IMR-90 (cell line): ENCODE results near the gene SYCE3. TPM values are rescaled to one million over a fixed set of nuclear protein-coding genes. Genes with fewer than 3 reads are reported as not detected.

Experiments
- ATAC-seq: fragments of 200-7000 bp; cut with Tn5 transposase; 2 replicates; pipeline ENCODE4 v1.9.1; 2020; ENCODE audit warnings: low read depth, mild to moderate bottlenecking, moderate library complexity
- BruUV-seq: library from RNA; stranded (reverse); fragments of 400-500 nt; replicated peaks from 2 replicates; lab custom pipeline; 2021; lab: Mats Ljungman, UMichigan
- CTCF ChIA-PET: fragments of 300-600 bp; formaldehyde crosslinking; extraction: SDS; loops from one replicate; lab custom pipeline; 2021; ENCODE audit warnings: antibody characterized with exemption; lab: Yijun Ruan, JAX
- POLR2A ChIA-PET: fragments of 300-600 bp; sonication (Branson Sonifier 250); formaldehyde crosslinking; loops from one replicate; lab custom pipeline; 2022; ENCODE audit warnings: antibody characterized with exemption; ENCODE audit not compliant: unreplicated experiment; lab: Charles Lee
- DNase-seq: peaks from one replicate; pipeline ENCODE4 v3.0.0; 2013
- H2AFZ ChIP-seq: replicated peaks from 2 replicates; pipeline ENCODE3; 2013; ENCODE audit warnings: low read length, mild to moderate bottlenecking; ENCODE audit not compliant: poor library complexity
- H2AK5ac ChIP-seq: 2 replicates; pipeline ENCODE4 v1.6.1; 2013; ENCODE audit warnings: low read depth, low read length, inconsistent platforms
- H2AK9ac ChIP-seq: replicated peaks from 2 replicates; pipeline ENCODE3; 2013; ENCODE audit warnings: mild to moderate bottlenecking, low read depth, low read length, moderate library complexity; ENCODE audit not compliant: poor library complexity
- H2BK120ac ChIP-seq: 2 replicates; pipeline ENCODE4 v1.6.1; 2013; ENCODE audit warnings: low read depth, low read length, inconsistent platforms
- H2BK15ac ChIP-seq: 3 replicates; pipeline ENCODE4 v1.6.1; 2013; ENCODE audit warnings: low read depth, low read length, inconsistent platforms
- H2BK20ac ChIP-seq: 2 replicates; pipeline ENCODE4 v1.6.1; 2013; ENCODE audit warnings: low read depth, mild to moderate bottlenecking, inconsistent platforms, low read length, moderate library complexity
- H2BK5ac ChIP-seq: 2 replicates; pipeline ENCODE4 v1.6.1; 2013; ENCODE audit warnings: mild to moderate bottlenecking, low read depth, low read length, inconsistent platforms; ENCODE audit not compliant: poor library complexity, severe bottlenecking
- H3K14ac ChIP-seq: replicated peaks from 2 replicates; pipeline ENCODE4 v1.6.1; 2013; ENCODE audit warnings: low read depth, low read length, inconsistent platforms
- H3K18ac ChIP-seq: 2 replicates; pipeline ENCODE4 v1.6.1; 2013; ENCODE audit warnings: low read depth, low read length, control low read depth
- H3K23ac ChIP-seq: 2 replicates; pipeline ENCODE4 v1.6.1; 2013; ENCODE audit warnings: low read depth, low read length, inconsistent platforms
- H3K27ac ChIP-seq: 2 replicates; pipeline ENCODE4 v1.5.1; 2013; ENCODE audit warnings: mild to moderate bottlenecking, control low read depth, low read length; ENCODE audit not compliant: insufficient read depth
- H3K27me3 ChIP-seq: 2 replicates; pipeline ENCODE4 v1.6.1; 2013; ENCODE audit warnings: low read length; ENCODE audit not compliant: control insufficient read depth, insufficient read depth
- H3K36me3 ChIP-seq: 2 replicates; pipeline ENCODE4 v1.6.1; 2013; ENCODE audit warnings: low read length, mixed read lengths; ENCODE audit not compliant: control insufficient read depth, insufficient read depth
- H3K4ac ChIP-seq: 2 replicates; pipeline ENCODE4 v1.6.1; 2013; ENCODE audit warnings: low read depth, low read length, inconsistent platforms
- H3K4me1 ChIP-seq: 2 replicates; pipeline ENCODE4 v1.6.1; 2013; ENCODE audit warnings: low read length, mixed read lengths; ENCODE audit not compliant: control insufficient read depth, insufficient read depth
- H3K4me2 ChIP-seq: 2 replicates; pipeline ENCODE4 v1.6.1; 2013; ENCODE audit warnings: low read depth, mild to moderate bottlenecking, control low read depth, low read length, moderate library complexity
- H3K4me3 ChIP-seq: 2 replicates; pipeline ENCODE4 v1.5.1; 2013; ENCODE audit warnings: low read depth, mild to moderate bottlenecking, control low read depth, low read length, moderate library complexity; ENCODE audit not compliant: insufficient read depth
- H3K56ac ChIP-seq: 2 replicates; pipeline ENCODE4 v1.6.1; 2013; ENCODE audit warnings: low read length, inconsistent platforms; ENCODE audit not compliant: insufficient read depth; ENCODE audit errors: extremely low read depth
- H3K79me1 ChIP-seq, 2 experiments: 2 replicates each; pipeline ENCODE4 v1.6.1; 2013; ENCODE audit warnings: low read length in 2 of 2, inconsistent platforms in 1 of 2, low read depth in 1 of 2
- H3K9ac ChIP-seq: 2 replicates; pipeline ENCODE4 v1.6.1; 2013; ENCODE audit warnings: low read depth, low read length, control low read depth
- H3K9me1 ChIP-seq: 2 replicates; pipeline ENCODE4 v1.6.1; 2013; ENCODE audit warnings: low read length, inconsistent platforms; ENCODE audit not compliant: insufficient read depth
- H3K9me3 ChIP-seq: 2 replicates; pipeline ENCODE4 v1.6.1; 2013; ENCODE audit warnings: low read length; ENCODE audit not compliant: control insufficient read depth, insufficient read depth
- H4K20me1 ChIP-seq: 2 replicates; pipeline ENCODE4 v1.6.1; 2013; ENCODE audit warnings: low read length, inconsistent platforms; ENCODE audit not compliant: insufficient read depth
- H4K5ac ChIP-seq: 2 replicates; pipeline ENCODE4 v1.6.1; 2013; ENCODE audit warnings: mild to moderate bottlenecking, low read depth, low read length, control low read depth
- H4K8ac ChIP-seq, 2 experiments: 2 replicates each; pipeline ENCODE4 v1.6.1; 2013; ENCODE audit warnings: low read depth in 2 of 2, low read length in 2 of 2, control low read depth in 1 of 2, inconsistent platforms in 1 of 2
- H4K91ac ChIP-seq: 2 replicates; pipeline ENCODE4 v1.6.1; 2013; ENCODE audit warnings: low read depth, low read length, inconsistent platforms; ENCODE audit not compliant: insufficient read depth
- BHLHE40 ChIP-seq: fragments of 150-350 bp; IDR thresholded peaks from 2 replicates; pipeline ENCODE4 v1.6.1; 2016; ENCODE audit warnings: mild to moderate bottlenecking, low read depth, low read length
- CEBPB ChIP-seq: IDR thresholded peaks from 2 replicates; pipeline ENCODE4 v1.6.1; 2012; ENCODE audit warnings: low read depth, low read length, improper control_type of control experiment
- CHD1 ChIP-seq: IDR thresholded peaks from 2 replicates; pipeline ENCODE4 v1.6.1; 2012; ENCODE audit warnings: low read depth, low read length, improper control_type of control experiment
- CTCF ChIP-seq: conservative IDR thresholded peaks from 2 replicates; pipeline ENCODE4 v1.5.1; 2012; ENCODE audit warnings: mild to moderate bottlenecking, low read depth, low read length, improper control_type of control experiment
- ELK1 ChIP-seq: fragments of 150-350 bp; IDR thresholded peaks from 2 replicates; pipeline ENCODE4 v1.6.1; 2016; ENCODE audit warnings: low read depth, mild to moderate bottlenecking, low read length, moderate library complexity, borderline replicate concordance
- FOS ChIP-seq: fragments of 150-350 bp; IDR thresholded peaks from 2 replicates; pipeline ENCODE4 v1.6.1; 2016; ENCODE audit warnings: low read depth, low read length
- MAFK ChIP-seq: IDR thresholded peaks from 2 replicates; pipeline ENCODE4 v1.6.1; 2012; ENCODE audit warnings: low read depth, low read length, improper control_type of control experiment
- MAZ ChIP-seq: IDR thresholded peaks from 2 replicates; pipeline ENCODE4 v1.6.1; 2012; ENCODE audit warnings: low read depth, mild to moderate bottlenecking, low read length, improper control_type of control experiment, moderate library complexity, borderline replicate concordance
- MXI1 ChIP-seq: IDR thresholded peaks from 2 replicates; pipeline ENCODE4 v1.6.1; 2012; ENCODE audit warnings: low read depth, mild to moderate bottlenecking, low read length, moderate library complexity, borderline replicate concordance
- POLR2A ChIP-seq: IDR thresholded peaks from 2 replicates; pipeline ENCODE4 v1.6.1; 2012; ENCODE audit warnings: mild to moderate bottlenecking, low read depth, low read length
- RAD21 ChIP-seq: IDR thresholded peaks from 2 replicates; pipeline ENCODE4 v1.6.1; 2012; ENCODE audit warnings: low read length, improper control_type of control experiment
- RFX5 ChIP-seq: IDR thresholded peaks from 2 replicates; pipeline ENCODE4 v1.8.0; 2012; ENCODE audit warnings: low read depth, mild to moderate bottlenecking, low read length, moderate library complexity
- SMC3 ChIP-seq: fragments of 150-350 bp; IDR thresholded peaks from 2 replicates; pipeline ENCODE4 v1.6.1; 2016; ENCODE audit warnings: low read depth, mild to moderate bottlenecking, antibody characterized with exemption, low read length, moderate library complexity
- USF2 ChIP-seq: fragments of 150-350 bp; IDR thresholded peaks from 2 replicates; pipeline ENCODE4 v1.6.1; 2017; ENCODE audit warnings: mild to moderate bottlenecking, antibody characterized with exemption, low read length, low read depth
- WGBS, 2 experiments: methylation state at CpG; one replicate each; pipeline versions ENCODE4 v1.1.5 to v1.1.7; 2013; ENCODE audit warnings: missing lambda C conversion rate in 2 of 2; ENCODE audit not compliant: insufficient read length in 1 of 2; ENCODE audit errors: extremely low coverage in 2 of 2; 5-methylcytosine and 5-hydroxymethylcytosine counted together
- dilution Hi-C: fragments of 300-500 bp; cut with HindIII; formaldehyde crosslinking; loops from one replicate; pipeline ENCODE4 v1.14.3; 2018; ENCODE audit warnings: low sequenced_read_pairs; ENCODE audit not compliant: unreplicated experiment
- in situ Hi-C: fragments of 300-500 bp; cut with MboI; formaldehyde crosslinking; loops from 3 replicates; pipeline ENCODE4 v1.14.3; 2019; ENCODE audit warnings: low sequenced_read_pairs, inconsistent platforms, mixed read lengths
- intact Hi-C: fragments of 100-400 bp; cut with micrococcal nuclease; formaldehyde crosslinking; loops from 2 replicates; pipeline ENCODE4 v1.10.0; 2022
- polyA plus RNA-seq, 3 experiments: library from polyadenylated mRNA; depleted of rRNA; stranded (reverse); fragments of >200 nt; gene quantifications; 2 replicates each; pipeline ENCODE4 v1.2.3, GENCODE V29; 2012; ENCODE audit warnings: low replicate concordance in 1 of 3
- total RNA-seq: library from RNA; depleted of rRNA; stranded (reverse); fragments of >200 nt; gene quantifications from 2 replicates; pipeline ENCODE4 v1.2.3, GENCODE V29; 2012

SYCE3 gene
- total and polyA plus RNA-seq, 2 of the 4 experiments (the other 2 are of a cell fraction) = not detected

GRCh38 chr22:50537765-50538164 is 25.0 kb downstream of the SYCE3 start:
- Histone ChIP-seq H2BK120ac (peak overlapping the region; percentile 59), H3K18ac (no peak overlapping the region), H3K36me3 (no peaks in the 10 kb centered on the region), H3K9me3 (no peaks in the 10 kb centered on the region), H2AFZ (no peak overlapping the region), H3K4me2 (no peak overlapping the region), H2BK5ac (no peak overlapping the region), H3K4me3 (no peak overlapping the region), H3K4me1 (peaks cover 12% of the 10 kb centered on the region), H3K27ac (no peak overlapping the region), H3K9me1 (peaks cover 7% of the 10 kb centered on the region), H3K4ac (no peak overlapping the region), H3K14ac (no peak overlapping the region), H2BK20ac (0 out of 2 replicates have a peak overlapping the region, but pooled peaks have one; percentile 17), H2BK15ac (no peak overlapping the region), H2AK5ac (peak overlapping the region; percentile 52), H3K56ac (no peak overlapping the region), H4K5ac (peak overlapping the region; percentile 26; the same call in 1 of the 2 replicates), H4K20me1 (no peaks in the 10 kb centered on the region), H3K27me3 (no peaks in the 10 kb centered on the region), H3K23ac (no peak overlapping the region), H2AK9ac (no peak overlapping the region), H3K79me1 (no peaks in the 10 kb centered on the region), H4K8ac (peak overlapping the region; percentile 12 to 62; a peak in 1 of 4 replicates), H4K91ac (peak overlapping the region; percentile 32), H3K9ac (no peak overlapping the region)
- WGBS, 2 experiments = 90 to 100% methylated on average over 2 to 7 of the region's 13 CpGs
- ChIA-PET POLR2A (no interaction called here), CTCF (no interaction called here)
- DNase-seq (no peak), ATAC-seq (no peak)
- BruUV-seq = no TSS peak
- TF ChIP-seq RAD21 (no peak), BHLHE40 (no peak), USF2 (no peak), CEBPB (no peak), MAFK (no peak), CHD1 (no peak), ELK1 (no peak), CTCF (no peak), POLR2A (no peak), FOS (no peak), MAZ (no peak), RFX5 (no peak), SMC3 (no peak), MXI1 (no peak)
- intact Hi-C loops (loop anchor here (2.0 kb wide), 1 partner anchor 45 kb away; the partner anchor contains the start of gene CHKB), in situ Hi-C loops (no loop called here), dilution Hi-C loops (no loop called here)
